ENCODE results near the gene CEP85.
"Not testable (repeated sequence)": the region's sequence is repeated elsewhere in the genome, so short reads cannot be mapped to it uniquely, and the experiment has no call there.

Gene CEP85

DNA sequence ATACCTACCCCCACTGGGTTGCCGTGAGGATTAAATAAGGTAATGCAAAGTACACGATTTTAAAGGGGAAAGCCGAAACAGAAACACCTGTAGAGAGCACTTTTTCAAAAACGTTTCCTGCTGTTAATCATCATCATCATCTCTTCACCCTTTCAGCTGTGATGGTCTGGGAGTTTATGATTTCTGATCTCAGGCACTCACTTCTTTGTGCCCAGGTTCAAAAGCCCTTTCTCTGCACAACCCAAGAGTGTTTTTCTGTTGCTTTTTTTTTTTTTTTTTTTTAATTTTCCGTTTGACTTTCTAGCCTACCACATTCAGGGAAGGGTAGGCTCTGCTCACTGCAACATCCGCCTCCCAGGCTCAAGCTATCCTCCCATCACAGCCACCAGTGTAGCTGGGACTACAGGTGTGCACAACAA lies 73.4 kb downstream of the CEP85 start:
- H3K4me3 ChIP-seq (ENCODE audit: low read depth, low read length) = no peak overlapping the region
- DNase-seq (ENCODE audit: low read depth) = no peak
- TF ChIP-seq, protein P1, sequence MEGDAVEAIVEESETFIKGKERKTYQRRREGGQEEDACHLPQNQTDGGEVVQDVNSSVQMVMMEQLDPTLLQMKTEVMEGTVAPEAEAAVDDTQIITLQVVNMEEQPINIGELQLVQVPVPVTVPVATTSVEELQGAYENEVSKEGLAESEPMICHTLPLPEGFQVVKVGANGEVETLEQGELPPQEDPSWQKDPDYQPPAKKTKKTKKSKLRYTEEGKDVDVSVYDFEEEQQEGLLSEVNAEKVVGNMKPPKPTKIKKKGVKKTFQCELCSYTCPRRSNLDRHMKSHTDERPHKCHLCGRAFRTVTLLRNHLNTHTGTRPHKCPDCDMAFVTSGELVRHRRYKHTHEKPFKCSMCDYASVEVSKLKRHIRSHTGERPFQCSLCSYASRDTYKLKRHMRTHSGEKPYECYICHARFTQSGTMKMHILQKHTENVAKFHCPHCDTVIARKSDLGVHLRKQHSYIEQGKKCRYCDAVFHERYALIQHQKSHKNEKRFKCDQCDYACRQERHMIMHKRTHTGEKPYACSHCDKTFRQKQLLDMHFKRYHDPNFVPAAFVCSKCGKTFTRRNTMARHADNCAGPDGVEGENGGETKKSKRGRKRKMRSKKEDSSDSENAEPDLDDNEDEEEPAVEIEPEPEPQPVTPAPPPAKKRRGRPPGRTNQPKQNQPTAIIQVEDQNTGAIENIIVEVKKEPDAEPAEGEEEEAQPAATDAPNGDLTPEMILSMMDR (conservative IDR thresholded peaks at IDR 0.05; ENCODE audit: low read depth, low read length) = no peak

DNA sequence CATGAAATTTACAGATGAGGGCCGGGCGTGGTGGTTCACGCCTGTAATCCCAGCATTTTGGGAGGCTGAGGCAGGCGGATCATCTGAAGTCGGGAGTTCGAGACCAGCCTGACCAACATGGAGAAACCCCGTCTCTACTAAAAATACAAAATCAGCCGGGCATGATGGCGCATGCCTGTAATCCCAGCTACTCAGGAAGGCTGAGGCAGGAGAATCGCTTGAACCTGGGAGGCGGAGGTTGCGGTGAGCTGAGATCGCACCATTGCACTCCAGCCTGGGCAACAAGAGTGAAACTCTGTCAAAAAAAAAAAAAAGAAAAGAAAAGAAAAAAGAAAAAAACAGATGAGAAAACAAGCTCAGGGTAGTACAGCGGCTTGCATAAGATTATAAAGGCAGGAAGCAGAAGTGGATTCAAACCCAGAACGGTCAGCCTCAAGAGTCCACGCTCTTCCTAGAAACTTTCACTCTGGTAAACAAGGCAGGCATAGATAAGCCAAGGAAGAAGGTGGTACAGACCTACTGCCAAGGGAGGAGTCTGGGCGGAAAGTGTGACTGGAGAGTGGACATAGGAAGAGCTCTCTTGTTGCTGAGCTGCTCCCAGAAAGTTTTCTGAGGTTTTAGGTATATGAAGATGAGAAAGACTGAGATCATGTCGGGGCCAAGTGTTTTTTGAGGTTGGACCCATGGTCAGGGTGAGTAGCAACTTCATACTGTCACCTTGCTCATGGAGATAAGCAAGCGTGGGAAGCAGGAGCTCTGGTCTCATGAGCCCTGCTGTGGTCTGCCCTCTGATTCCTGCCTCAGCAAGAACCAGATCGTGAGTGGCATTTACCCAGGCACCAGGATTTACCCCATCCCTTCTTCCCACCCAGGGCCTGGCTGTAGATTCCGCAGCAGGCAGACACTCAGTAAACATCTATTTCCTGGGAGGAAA lies 74.2 kb downstream of the CEP85 start:
- H3K4me3 ChIP-seq (ENCODE audit: low read depth, low read length); DNase-seq (ENCODE audit: low read depth): not testable (repeated sequence)

DNA sequence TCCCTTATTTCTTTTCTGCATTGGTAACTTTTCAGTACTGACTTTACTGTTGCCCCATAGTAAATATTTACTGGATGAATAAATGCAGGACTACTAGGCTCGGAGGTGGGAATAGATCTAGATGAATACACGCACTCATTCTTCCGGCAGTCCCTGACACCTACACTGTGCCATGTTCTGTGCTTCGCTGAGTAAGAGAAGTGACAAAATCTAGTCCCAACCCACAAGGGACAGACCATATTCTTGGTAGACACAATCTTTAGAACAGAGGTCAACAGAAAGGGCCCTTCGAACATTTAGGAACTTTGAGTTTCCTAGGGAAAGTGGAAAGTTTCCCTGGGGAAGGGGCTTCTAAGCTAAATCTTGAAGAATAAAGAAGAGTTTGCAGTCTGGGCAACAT lies 80.5 kb downstream of the CEP85 start:
- TF ChIP-seq, protein P1 (conservative IDR thresholded peaks at IDR 0.05; ENCODE audit: low read depth, low read length) = no peak
- no peak overlapping the region for H3K4me3 ChIP-seq (ENCODE audit: low read depth, low read length)
- no peak for DNase-seq (ENCODE audit: low read depth)

DNA sequence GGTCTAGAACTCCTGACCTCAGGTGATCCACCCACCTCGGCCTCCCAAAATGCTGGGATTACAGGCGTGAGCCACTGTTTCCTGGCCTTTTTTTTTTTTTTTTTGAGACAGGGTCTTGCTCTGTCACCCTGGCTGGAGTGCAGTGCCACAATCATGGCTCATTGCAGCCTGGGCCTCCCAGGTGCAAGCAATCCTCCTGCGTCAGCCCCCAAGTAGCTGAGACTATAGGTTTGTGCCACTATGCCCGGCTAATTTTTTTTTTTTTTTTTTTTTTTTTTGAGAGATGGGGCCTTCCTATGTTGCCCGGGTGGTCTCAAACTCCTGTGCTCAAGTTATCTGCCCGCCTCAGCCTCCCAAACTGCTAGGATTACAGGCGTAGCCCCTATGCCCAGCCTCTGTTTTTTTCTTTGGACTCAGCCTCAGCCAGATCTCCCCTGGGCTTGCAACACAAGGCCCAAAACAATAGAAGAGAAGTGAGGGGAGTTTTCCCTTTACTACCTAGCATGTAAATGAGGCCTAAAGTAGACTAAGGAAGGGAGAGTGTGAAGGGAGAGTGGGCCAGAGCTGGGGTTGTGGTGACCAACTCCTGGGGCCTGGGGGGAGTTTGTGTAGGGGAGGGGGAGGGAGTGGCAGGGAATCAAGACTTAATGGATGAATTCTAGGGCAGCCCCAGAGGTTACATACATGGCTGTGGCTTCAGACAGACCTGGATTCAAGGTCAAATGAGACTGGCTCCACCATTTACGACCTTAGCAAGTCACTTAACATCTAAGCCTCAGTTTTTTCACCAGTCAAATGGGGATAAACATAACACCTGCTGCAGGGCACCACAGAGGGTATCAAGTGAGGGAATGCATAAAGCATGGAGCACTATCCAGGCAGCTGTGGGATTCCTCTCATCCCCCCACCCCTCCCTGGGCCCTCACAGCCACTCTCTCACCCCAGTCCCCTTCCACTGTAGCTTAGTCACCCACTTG lies 82.2 kb downstream of the CEP85 start:
- H3K4me3 ChIP-seq (ENCODE audit: low read depth, low read length) = no peak overlapping the region
- TF ChIP-seq, protein P1 (conservative IDR thresholded peaks at IDR 0.05; ENCODE audit: low read depth, low read length) = no peak
- DNase-seq (ENCODE audit: low read depth) = no peak

DNA sequence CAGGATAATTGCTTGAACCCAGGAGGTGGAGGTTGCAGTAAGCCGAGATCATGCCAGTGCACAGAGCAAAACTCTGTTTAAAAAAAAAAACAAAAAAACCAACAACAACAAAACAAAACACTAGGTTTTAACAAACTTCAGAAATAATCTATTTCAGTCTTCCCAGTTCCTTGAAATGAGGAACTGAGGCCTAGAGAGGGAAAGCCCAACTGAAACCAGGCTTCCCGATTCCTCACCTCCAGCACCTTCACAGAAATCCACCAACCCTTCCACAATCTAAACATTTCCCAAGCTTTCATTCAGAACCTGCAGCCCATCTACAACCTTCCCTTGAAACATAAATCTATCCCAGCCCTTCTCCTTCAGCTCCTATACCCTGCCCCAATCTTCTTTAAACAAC lies 83.1 kb downstream of the CEP85 start:
- TF ChIP-seq, protein P1 (conservative IDR thresholded peaks at IDR 0.05; ENCODE audit: low read depth, low read length) = no peak
- H3K4me3 ChIP-seq (ENCODE audit: low read depth, low read length) = no peak overlapping the region
- no peak for DNase-seq (ENCODE audit: low read depth)

DNA sequence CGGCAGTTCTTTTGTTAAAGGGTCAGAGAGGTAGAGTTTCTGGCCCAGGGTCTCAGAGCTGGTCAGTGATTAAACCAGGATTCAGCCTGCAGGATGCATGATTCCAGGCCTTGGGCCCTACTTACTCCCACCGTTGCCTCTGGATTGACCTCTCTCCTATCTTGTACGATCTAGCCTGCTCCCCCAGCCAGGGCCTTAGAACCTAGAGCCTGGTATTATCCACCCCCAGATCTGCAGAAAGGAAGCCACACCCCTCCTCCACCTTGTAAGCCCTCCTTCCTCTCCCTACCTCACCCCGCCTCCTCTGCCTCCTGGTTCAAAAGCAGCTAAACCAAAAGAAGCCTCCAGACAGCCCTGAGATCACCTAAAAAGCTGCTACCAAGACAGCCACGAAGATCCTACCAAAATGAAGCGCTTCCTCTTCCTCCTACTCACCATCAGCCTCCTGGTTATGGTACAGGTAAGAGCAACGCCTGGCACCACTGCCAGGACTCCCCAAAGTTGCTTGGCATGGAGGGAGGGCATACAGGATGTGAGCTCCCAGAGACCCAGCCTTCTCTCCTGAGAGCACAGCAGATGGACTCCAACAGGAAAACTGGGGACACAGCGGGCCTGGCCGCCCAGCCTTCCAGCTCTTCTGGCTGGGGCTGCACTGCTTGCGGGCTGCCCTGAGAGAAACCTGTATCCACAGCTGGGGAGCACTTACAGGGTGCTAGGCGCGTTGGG lies 83.8 kb downstream of the CEP85 start, which contains the start of gene CD52:
CD52 (plus strand) TSS at position 347 of the 726 bp plus-strand sequence; CDS start at position 407, 60 bp downstream.
- no peak for DNase-seq (ENCODE audit: low read depth)
- no peak within 1 kb of the TSS for H3K4me3 ChIP-seq (ENCODE audit: low read depth, low read length)
- TF ChIP-seq, protein P1 (conservative IDR thresholded peaks at IDR 0.05; ENCODE audit: low read depth, low read length) = no peak

Data from choroid plexus epithelial cell (primary cell).